Activated naive CD8-positive, alpha-beta T cell treated with anti-CD3 and anti-CD28 coated beads for 36 hours (primary cell): ENCODE measurements around the gene PLS1. TPM values are rescaled to one million over a fixed set of nuclear protein-coding genes. Genes with fewer than 3 reads are reported as not detected.
"Not testable (repeated sequence)": the region's sequence is repeated elsewhere in the genome, so short reads cannot be mapped to it uniquely, and the experiment has no call there.

Experiments used
- DNase-seq: peaks from one replicate; pipeline ENCODE4 v3.0.0; 2021
- H3K27ac Mint-ChIP-seq: one replicate; pipeline ENCODE4 v1.8.0; 2022; ENCODE audit warnings: mild to moderate bottlenecking, moderate library complexity, mixed read lengths
- H3K27me3 Mint-ChIP-seq: one replicate; pipeline ENCODE4 v1.8.0; 2022; ENCODE audit warnings: mild to moderate bottlenecking, mixed read lengths
- H3K36me3 Mint-ChIP-seq: one replicate; pipeline ENCODE4 v1.8.0; 2021; ENCODE audit warnings: mild to moderate bottlenecking, mixed read lengths
- H3K4me1 Mint-ChIP-seq: one replicate; pipeline ENCODE4 v1.8.0; 2021; ENCODE audit warnings: mixed read lengths
- H3K4me3 Mint-ChIP-seq: one replicate; pipeline ENCODE4 v1.8.0; 2022; ENCODE audit warnings: mild to moderate bottlenecking, moderate library complexity, mixed read lengths
- H3K9me3 Mint-ChIP-seq: one replicate; pipeline ENCODE4 v1.8.0; 2022; ENCODE audit warnings: mixed read lengths
- total RNA-seq, 2 experiments: library from RNA; stranded (reverse); gene quantifications; one replicate each; pipeline ENCODE4 v1.2.3, GENCODE V29; 2021

The PLS1 gene
- total RNA-seq, 2 experiments from 2014 or later: 6.2 to 7.0 TPM

- Mint-ChIP-seq H3K4me3 (no peak overlapping the region), H3K9me3 (no peaks in the 10 kb centered on the region), H3K27ac (no peak overlapping the region), H3K4me1 (no peaks in the 10 kb centered on the region), H3K27me3 (no peaks in the 10 kb centered on the region), H3K36me3 (no peaks in the 10 kb centered on the region)
- no peak for DNase-seq
Observed at GRCh38 chr3:142664311-142664710, 68.1 kb downstream of the PLS1 start.

- no peaks in the 10 kb centered on the region for H3K27me3 Mint-ChIP-seq
- no peak overlapping the region for H3K4me3 Mint-ChIP-seq
- H3K36me3 Mint-ChIP-seq: no peaks in the 10 kb centered on the region
- DNase-seq: no peak
- no peak overlapping the region for H3K27ac Mint-ChIP-seq
- H3K4me1 Mint-ChIP-seq: no peaks in the 10 kb centered on the region
- no peaks in the 10 kb centered on the region for H3K9me3 Mint-ChIP-seq
Observed at GRCh38 chr3:142664819-142665218, 68.6 kb downstream of the PLS1 start.

- no peaks in the 10 kb centered on the region for H3K36me3 Mint-ChIP-seq
- no peaks in the 10 kb centered on the region for H3K27me3 Mint-ChIP-seq
- no peak overlapping the region for H3K4me3 Mint-ChIP-seq
- no peaks in the 10 kb centered on the region for H3K4me1 Mint-ChIP-seq
- no peaks in the 10 kb centered on the region for H3K9me3 Mint-ChIP-seq
- H3K27ac Mint-ChIP-seq: no peak overlapping the region
- no peak for DNase-seq
Observed at GRCh38 chr3:142670120-142670519, 73.9 kb downstream of the PLS1 start.

GRCh38 chr3:142676151-142676550 lies 80.0 kb downstream of the PLS1 start:
- Mint-ChIP-seq H3K4me3 (no peak overlapping the region), H3K36me3 (no peaks in the 10 kb centered on the region), H3K27ac (no peak overlapping the region), H3K27me3 (no peaks in the 10 kb centered on the region), H3K9me3 (no peaks in the 10 kb centered on the region), H3K4me1 (no peaks in the 10 kb centered on the region)
- DNase-seq: no peak

- no peaks in the 10 kb centered on the region for H3K9me3 Mint-ChIP-seq
- no peak for DNase-seq
- no peak overlapping the region for H3K4me3 Mint-ChIP-seq
- H3K27me3 Mint-ChIP-seq: no peaks in the 10 kb centered on the region
- H3K27ac Mint-ChIP-seq: no peak overlapping the region
- H3K4me1 Mint-ChIP-seq: no peaks in the 10 kb centered on the region
- H3K36me3 Mint-ChIP-seq: no peaks in the 10 kb centered on the region
Observed at GRCh38 chr3:142680710-142681109, 84.5 kb downstream of the PLS1 start.

GRCh38 chr3:142690613-142691012 lies 94.4 kb downstream of the PLS1 start:
- H3K27ac Mint-ChIP-seq: no peak overlapping the region
- peaks cover 8% of the 10 kb centered on the region for H3K4me1 Mint-ChIP-seq
- H3K27me3 Mint-ChIP-seq: no peaks in the 10 kb centered on the region
- H3K4me3 Mint-ChIP-seq: no peak overlapping the region
- no peaks in the 10 kb centered on the region for H3K9me3 Mint-ChIP-seq
- no peak for DNase-seq
- no peaks in the 10 kb centered on the region for H3K36me3 Mint-ChIP-seq

- Mint-ChIP-seq H3K9me3 (no peaks in the 10 kb centered on the region), H3K4me3 (no peak overlapping the region), H3K27me3 (no peaks in the 10 kb centered on the region), H3K4me1 (peaks cover 8% of the 10 kb centered on the region), H3K27ac (no peak overlapping the region), H3K36me3 (no peaks in the 10 kb centered on the region)
- DNase-seq: no peak
Observed at GRCh38 chr3:142691527-142691926, 95.3 kb downstream of the PLS1 start.

GRCh38 chr3:142693136-142693853 lies 97.1 kb downstream of the PLS1 start:
- no peaks in the 10 kb centered on the region for H3K9me3 Mint-ChIP-seq
- H3K27ac Mint-ChIP-seq: no peak overlapping the region
- no peaks in the 10 kb centered on the region for H3K36me3 Mint-ChIP-seq
- H3K4me1 Mint-ChIP-seq: peaks cover 8% of the 10 kb centered on the region
- no peaks in the 10 kb centered on the region for H3K27me3 Mint-ChIP-seq
- no peak for DNase-seq
- no peak overlapping the region for H3K4me3 Mint-ChIP-seq

GRCh38 chr3:142694225-142694624 lies 98.0 kb downstream of the PLS1 start:
- peaks cover 8% of the 10 kb centered on the region for H3K4me1 Mint-ChIP-seq
- H3K27ac Mint-ChIP-seq: no peak overlapping the region
- no peak overlapping the region for H3K4me3 Mint-ChIP-seq
- no peak for DNase-seq
- no peaks in the 10 kb centered on the region for H3K27me3 Mint-ChIP-seq
- H3K9me3 Mint-ChIP-seq: no peaks in the 10 kb centered on the region
- H3K36me3 Mint-ChIP-seq: no peaks in the 10 kb centered on the region

GRCh38 chr3:142705198-142705597 lies 109.0 kb downstream of the PLS1 start:
- Mint-ChIP-seq H3K4me1 (peaks cover 10% of the 10 kb centered on the region), H3K4me3 (no peak overlapping the region), H3K9me3 (no peaks in the 10 kb centered on the region), H3K36me3 (peaks cover 1% of the 10 kb centered on the region), H3K27me3 (no peaks in the 10 kb centered on the region), H3K27ac (no peak overlapping the region)
- no peak for DNase-seq

GRCh38 chr3:142706321-142707127 lies 110.3 kb downstream of the PLS1 start:
- Mint-ChIP-seq H3K27ac (no peak overlapping the region), H3K36me3 (peaks cover 1% of the 10 kb centered on the region), H3K27me3 (no peaks in the 10 kb centered on the region), H3K9me3 (no peaks in the 10 kb centered on the region), H3K4me1 (peaks cover 10% of the 10 kb centered on the region), H3K4me3 (no peak overlapping the region)
- no peak for DNase-seq

GRCh38 chr3:142709207-142709606 lies 113.0 kb downstream of the PLS1 start:
- H3K27me3 Mint-ChIP-seq: peaks cover 5% of the 10 kb centered on the region
- H3K4me3 Mint-ChIP-seq: no peak overlapping the region
- DNase-seq: no peak
- peaks cover 10% of the 10 kb centered on the region for H3K4me1 Mint-ChIP-seq
- H3K36me3 Mint-ChIP-seq: peaks cover 1% of the 10 kb centered on the region
- H3K9me3 Mint-ChIP-seq: no peaks in the 10 kb centered on the region
- H3K27ac Mint-ChIP-seq: no peak overlapping the region

- H3K4me3 Mint-ChIP-seq, H3K4me1 Mint-ChIP-seq, DNase-seq, H3K9me3 Mint-ChIP-seq, H3K36me3 Mint-ChIP-seq, H3K27ac Mint-ChIP-seq: not testable (repeated sequence)
- H3K27me3 Mint-ChIP-seq: peaks cover 35% of the 10 kb centered on the region
Observed at GRCh38 chr3:142714882-142715281, 118.7 kb downstream of the PLS1 start.

GRCh38 chr3:142716102-142716501 lies 119.9 kb downstream of the PLS1 start:
- H3K36me3 Mint-ChIP-seq: no peaks in the 10 kb centered on the region
- DNase-seq: no peak
- H3K4me1 Mint-ChIP-seq: no peaks in the 10 kb centered on the region
- H3K9me3 Mint-ChIP-seq: no peaks in the 10 kb centered on the region
- no peak overlapping the region for H3K4me3 Mint-ChIP-seq
- H3K27ac Mint-ChIP-seq: no peak overlapping the region
- H3K27me3 Mint-ChIP-seq: peaks cover 46% of the 10 kb centered on the region

- Mint-ChIP-seq H3K9me3 (peaks cover 2% of the 10 kb centered on the region), H3K4me3 (peak overlapping the region; percentile 64), H3K27ac (no peak overlapping the region), H3K4me1 (peaks cover 9% of the 10 kb centered on the region), H3K27me3 (peaks cover 50% of the 10 kb centered on the region), H3K36me3 (no peaks in the 10 kb centered on the region)
- DNase-seq: no peak
Observed at GRCh38 chr3:142723665-142723967, 127.4 kb downstream of the PLS1 start.
